GM19438 (cell line): ENCODE data around the gene CNTNAP2.

Source experiments
- ATAC-seq: cut with Tn5 transposase; IDR thresholded peaks from one replicate; pipeline ENCODE4 v1.9.1; 2021; ENCODE audit warnings: low read depth; ENCODE audit not compliant: unreplicated experiment

CNTNAP2 gene

GRCh38 chr7:147944321-147944720, 1827.7 kb downstream of the CNTNAP2 start:
- no peak for ATAC-seq

GRCh38 chr7:147952918-147953317, 1836.3 kb downstream of the CNTNAP2 start:
- no peak for ATAC-seq

GRCh38 chr7:147968046-147968610, 1851.5 kb downstream of the CNTNAP2 start:
- ATAC-seq = no peak

- ATAC-seq = no peak
Observed at GRCh38 chr7:147971606-147972110, 1855.1 kb downstream of the CNTNAP2 start.

- ATAC-seq = no peak
Observed at GRCh38 chr7:147978201-147978600, 1861.6 kb downstream of the CNTNAP2 start.

- ATAC-seq = no peak
Observed at GRCh38 chr7:147978651-147979050, 1862.0 kb downstream of the CNTNAP2 start.

- ATAC-seq = no peak
Observed at GRCh38 chr7:147980826-147981813, 1864.5 kb downstream of the CNTNAP2 start.

- ATAC-seq = no peak
Observed at GRCh38 chr7:147982307-147982706, 1865.7 kb downstream of the CNTNAP2 start.

- ATAC-seq = no peak
Observed at GRCh38 chr7:147984265-147984664, 1867.7 kb downstream of the CNTNAP2 start.

GRCh38 chr7:147990079-147990478, 1873.5 kb downstream of the CNTNAP2 start:
- ATAC-seq = no peak

GRCh38 chr7:147990942-147991341, 1874.3 kb downstream of the CNTNAP2 start:
- ATAC-seq = no peak

GRCh38 chr7:147992698-147993097, 1876.1 kb downstream of the CNTNAP2 start:
- ATAC-seq = no peak

GRCh38 chr7:147997636-147998035, 1881.0 kb downstream of the CNTNAP2 start:
- ATAC-seq = no peak

- no peak for ATAC-seq
Observed at GRCh38 chr7:147999962-148000361, 1883.4 kb downstream of the CNTNAP2 start.

- ATAC-seq = no peak
Observed at GRCh38 chr7:148011753-148012152, 1895.2 kb downstream of the CNTNAP2 start.

GRCh38 chr7:148014001-148014400, 1897.4 kb downstream of the CNTNAP2 start:
- no peak for ATAC-seq

- no peak for ATAC-seq
Observed at GRCh38 chr7:148014541-148014940, 1897.9 kb downstream of the CNTNAP2 start.

GRCh38 chr7:148017126-148017525, 1900.5 kb downstream of the CNTNAP2 start:
- no peak for ATAC-seq

- no peak for ATAC-seq
Observed at GRCh38 chr7:148020679-148021078, 1904.1 kb downstream of the CNTNAP2 start.

GRCh38 chr7:148021507-148022045, 1905.0 kb downstream of the CNTNAP2 start:
- ATAC-seq = no peak

GRCh38 chr7:148022832-148023231, 1906.2 kb downstream of the CNTNAP2 start:
- ATAC-seq = no peak
